K562 (cell line): ENCODE measurements around the gene LMLN. TPM values are rescaled to one million over a fixed set of nuclear protein-coding genes. Genes with fewer than 3 reads are reported as not detected.

ENCODE experiments used
- CHCHD3 ChIP-seq: fragments of 250-450 bp; sonication (Bioruptor Pico); IDR thresholded peaks from 2 replicates; pipeline ENCODE4 v2.1.2; 2022; ENCODE audit warnings: mild to moderate bottlenecking
- NCOA1 ChIP-seq: fragments of 450-650 bp; IDR thresholded peaks from 2 replicates; pipeline ENCODE4 v1.6.1; 2016; ENCODE audit warnings: low read depth
- POLR2A ChIP-seq: fragments of 450-650 bp; conservative IDR thresholded peaks from 2 replicates; pipeline ENCODE4 v1.6.1; 2016
- RBFOX2 ChIP-seq: fragments of 200-400 bp; formaldehyde crosslinking; IDR thresholded peaks from 2 replicates; pipeline ENCODE4 v1.6.1; 2017; ENCODE audit warnings: low read depth, mild to moderate bottlenecking, low read length, moderate library complexity
- SMAD4 ChIP-seq: fragments of 250-450 bp; sonication (Bioruptor Pico); conservative IDR thresholded peaks from 2 replicates; pipeline ENCODE4 v1.8.0; 2021; ENCODE audit warnings: inconsistent platforms, mild to moderate bottlenecking, moderate library complexity
- SUPT5H ChIP-seq: fragments of 450-650 bp; IDR thresholded peaks from 2 replicates; pipeline ENCODE4 v1.6.1; 2016
- TGIF2 ChIP-seq: sonication (generic); formaldehyde crosslinking; IDR thresholded peaks from 2 replicates; pipeline ENCODE4 v1.8.1; 2022; ENCODE audit warnings: mild to moderate bottlenecking, missing genetic modification reagents, moderate library complexity
- XRCC4 ChIP-seq: IDR thresholded peaks from one replicate; pipeline ENCODE4 v1.6.1; 2011; ENCODE audit not compliant: insufficient read depth, insufficient read length; ENCODE audit errors: extremely low read depth
- polyA plus RNA-seq, 8 experiments: library from polyadenylated mRNA; depleted of rRNA in 4 of 8; stranded (reverse) in 5 of 8; unstranded in 3 of 8; fragments of >200 nt; fragmentation: Nextera tagmentation in 2 of 8; fragmentation: Illumina TruSeq in 1 of 8; extraction: Ambion mirVana in 2 of 8; extraction: Trizol in 1 of 8; gene quantifications; 2 replicates each; pipeline versions ENCODE4 v1.2.1 to v1.2.3, GENCODE V29; 2011 to 2014; ENCODE audit warnings: inconsistent platforms in 1 of 8, missing spikeins in 1 of 8
- total RNA-seq, 7 experiments: library from RNA; depleted of rRNA in 6 of 7; stranded (reverse); fragments of >200 nt in 6 of 7; fragmentation: Illumina TruSeq in 2 of 7; extraction: Trizol in 2 of 7; gene quantifications; 2 replicates each; pipeline versions ENCODE4 v1.2.1 to v1.2.3, GENCODE V29; 2011 to 2021; ENCODE audit warnings: low replicate concordance in 1 of 7
- TF ChIP-seq, protein P1 (sequence below): fragments of 450-650 bp; IDR thresholded peaks from 2 replicates; pipeline ENCODE4 v1.7.1; 2018; ENCODE audit warnings: mild to moderate bottlenecking, low read depth; ENCODE audit not compliant: partially characterized antibody
- TF ChIP-seq, protein P2 (sequence below): fragments of 450-650 bp; IDR thresholded peaks from 2 replicates; pipeline ENCODE4 v1.6.1; 2018; ENCODE audit not compliant: partially characterized antibody
- TF ChIP-seq, protein P3 (sequence below): fragments of 450-650 bp; IDR thresholded peaks from 2 replicates; pipeline ENCODE4 v1.6.1; 2017; ENCODE audit warnings: antibody characterized with exemption, mild to moderate bottlenecking
- TF ChIP-seq, protein P4 (sequence below): fragments of 250-450 bp; sonication (Bioruptor Pico); IDR thresholded peaks from 2 replicates; pipeline ENCODE4 v1.5.0; 2021

The LMLN gene
- total and polyA plus RNA-seq, 9 of the 15 experiments (the other 6 are each of a cell fraction or from before 2014, with no cell fraction given) = 2.2 to 15.9 (median 6.9) TPM

DNA sequence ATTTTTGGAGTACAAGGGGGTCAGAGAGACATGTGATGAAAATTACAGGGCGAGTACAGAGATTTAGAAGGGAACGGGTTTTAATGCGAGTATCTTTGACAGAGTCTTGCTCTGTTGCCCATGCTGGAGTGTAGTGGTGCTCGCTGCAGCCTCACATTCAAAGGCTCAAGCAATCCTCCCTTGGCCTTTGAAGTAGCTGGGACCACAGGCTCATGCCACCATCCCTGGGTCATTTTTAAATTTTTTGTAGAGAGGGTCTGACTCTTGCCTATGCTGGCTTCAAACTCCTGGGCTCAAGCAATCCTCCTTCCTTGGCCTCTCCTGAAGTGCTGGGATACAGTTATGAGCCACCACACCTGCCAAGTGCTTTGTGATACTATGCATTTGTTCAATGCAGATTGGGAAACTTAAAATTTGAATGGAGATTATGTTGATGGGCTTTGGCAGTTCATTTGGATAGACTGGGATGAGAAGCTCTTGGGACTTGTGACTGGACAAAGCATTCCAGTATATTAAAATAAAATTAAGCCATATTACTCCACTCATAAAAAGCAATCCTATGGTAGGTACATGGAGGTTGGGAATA lies 4.0 kb upstream of the LMLN start (continued):
- TF ChIP-seq, protein P1, sequence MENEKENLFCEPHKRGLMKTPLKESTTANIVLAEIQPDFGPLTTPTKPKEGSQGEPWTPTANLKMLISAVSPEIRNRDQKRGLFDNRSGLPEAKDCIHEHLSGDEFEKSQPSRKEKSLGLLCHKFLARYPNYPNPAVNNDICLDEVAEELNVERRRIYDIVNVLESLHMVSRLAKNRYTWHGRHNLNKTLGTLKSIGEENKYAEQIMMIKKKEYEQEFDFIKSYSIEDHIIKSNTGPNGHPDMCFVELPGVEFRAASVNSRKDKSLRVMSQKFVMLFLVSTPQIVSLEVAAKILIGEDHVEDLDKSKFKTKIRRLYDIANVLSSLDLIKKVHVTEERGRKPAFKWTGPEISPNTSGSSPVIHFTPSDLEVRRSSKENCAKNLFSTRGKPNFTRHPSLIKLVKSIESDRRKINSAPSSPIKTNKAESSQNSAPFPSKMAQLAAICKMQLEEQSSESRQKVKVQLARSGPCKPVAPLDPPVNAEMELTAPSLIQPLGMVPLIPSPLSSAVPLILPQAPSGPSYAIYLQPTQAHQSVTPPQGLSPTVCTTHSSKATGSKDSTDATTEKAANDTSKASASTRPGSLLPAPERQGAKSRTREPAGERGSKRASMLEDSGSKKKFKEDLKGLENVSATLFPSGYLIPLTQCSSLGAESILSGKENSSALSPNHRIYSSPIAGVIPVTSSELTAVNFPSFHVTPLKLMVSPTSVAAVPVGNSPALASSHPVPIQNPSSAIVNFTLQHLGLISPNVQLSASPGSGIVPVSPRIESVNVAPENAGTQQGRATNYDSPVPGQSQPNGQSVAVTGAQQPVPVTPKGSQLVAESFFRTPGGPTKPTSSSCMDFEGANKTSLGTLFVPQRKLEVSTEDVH = peak; percentile 7
- TF ChIP-seq XRCC4 (no peak), CHCHD3 (CRISPR knock-in tag) (no peak), POLR2A (peak; percentile 39; the same call in 1 of the 2 replicates), TGIF2 (CRISPR knock-in tag) (no peak), SUPT5H (peak; percentile 16; the same call in 1 of the 2 replicates), SMAD4 (CRISPR knock-in tag) (no peak), NCOA1 (no peak), RBFOX2 (0 out of 2 replicates have a peak, but pooled peaks have one; percentile 13)
- TF ChIP-seq, protein P2, sequence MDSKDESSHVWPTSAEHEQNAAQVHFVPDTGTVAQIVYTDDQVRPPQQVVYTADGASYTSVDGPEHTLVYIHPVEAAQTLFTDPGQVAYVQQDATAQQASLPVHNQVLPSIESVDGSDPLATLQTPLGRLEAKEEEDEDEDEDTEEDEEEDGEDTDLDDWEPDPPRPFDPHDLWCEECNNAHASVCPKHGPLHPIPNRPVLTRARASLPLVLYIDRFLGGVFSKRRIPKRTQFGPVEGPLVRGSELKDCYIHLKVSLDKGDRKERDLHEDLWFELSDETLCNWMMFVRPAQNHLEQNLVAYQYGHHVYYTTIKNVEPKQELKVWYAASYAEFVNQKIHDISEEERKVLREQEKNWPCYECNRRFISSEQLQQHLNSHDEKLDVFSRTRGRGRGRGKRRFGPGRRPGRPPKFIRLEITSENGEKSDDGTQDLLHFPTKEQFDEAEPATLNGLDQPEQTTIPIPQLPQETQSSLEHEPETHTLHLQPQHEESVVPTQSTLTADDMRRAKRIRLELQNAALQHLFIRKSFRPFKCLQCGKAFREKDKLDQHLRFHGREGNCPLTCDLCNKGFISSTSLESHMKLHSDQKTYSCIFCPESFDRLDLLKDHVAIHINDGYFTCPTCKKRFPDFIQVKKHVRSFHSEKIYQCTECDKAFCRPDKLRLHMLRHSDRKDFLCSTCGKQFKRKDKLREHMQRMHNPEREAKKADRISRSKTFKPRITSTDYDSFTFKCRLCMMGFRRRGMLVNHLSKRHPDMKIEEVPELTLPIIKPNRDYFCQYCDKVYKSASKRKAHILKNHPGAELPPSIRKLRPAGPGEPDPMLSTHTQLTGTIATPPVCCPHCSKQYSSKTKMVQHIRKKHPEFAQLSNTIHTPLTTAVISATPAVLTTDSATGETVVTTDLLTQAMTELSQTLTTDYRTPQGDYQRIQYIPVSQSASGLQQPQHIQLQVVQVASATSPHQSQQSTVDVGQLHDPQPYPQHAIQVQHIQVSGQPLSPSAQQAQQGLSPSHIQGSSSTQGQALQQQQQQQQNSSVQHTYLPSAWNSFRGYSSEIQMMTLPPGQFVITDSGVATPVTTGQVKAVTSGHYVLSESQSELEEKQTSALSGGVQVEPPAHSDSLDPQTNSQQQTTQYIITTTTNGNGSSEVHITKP = no peak
- TF ChIP-seq, protein P3, sequence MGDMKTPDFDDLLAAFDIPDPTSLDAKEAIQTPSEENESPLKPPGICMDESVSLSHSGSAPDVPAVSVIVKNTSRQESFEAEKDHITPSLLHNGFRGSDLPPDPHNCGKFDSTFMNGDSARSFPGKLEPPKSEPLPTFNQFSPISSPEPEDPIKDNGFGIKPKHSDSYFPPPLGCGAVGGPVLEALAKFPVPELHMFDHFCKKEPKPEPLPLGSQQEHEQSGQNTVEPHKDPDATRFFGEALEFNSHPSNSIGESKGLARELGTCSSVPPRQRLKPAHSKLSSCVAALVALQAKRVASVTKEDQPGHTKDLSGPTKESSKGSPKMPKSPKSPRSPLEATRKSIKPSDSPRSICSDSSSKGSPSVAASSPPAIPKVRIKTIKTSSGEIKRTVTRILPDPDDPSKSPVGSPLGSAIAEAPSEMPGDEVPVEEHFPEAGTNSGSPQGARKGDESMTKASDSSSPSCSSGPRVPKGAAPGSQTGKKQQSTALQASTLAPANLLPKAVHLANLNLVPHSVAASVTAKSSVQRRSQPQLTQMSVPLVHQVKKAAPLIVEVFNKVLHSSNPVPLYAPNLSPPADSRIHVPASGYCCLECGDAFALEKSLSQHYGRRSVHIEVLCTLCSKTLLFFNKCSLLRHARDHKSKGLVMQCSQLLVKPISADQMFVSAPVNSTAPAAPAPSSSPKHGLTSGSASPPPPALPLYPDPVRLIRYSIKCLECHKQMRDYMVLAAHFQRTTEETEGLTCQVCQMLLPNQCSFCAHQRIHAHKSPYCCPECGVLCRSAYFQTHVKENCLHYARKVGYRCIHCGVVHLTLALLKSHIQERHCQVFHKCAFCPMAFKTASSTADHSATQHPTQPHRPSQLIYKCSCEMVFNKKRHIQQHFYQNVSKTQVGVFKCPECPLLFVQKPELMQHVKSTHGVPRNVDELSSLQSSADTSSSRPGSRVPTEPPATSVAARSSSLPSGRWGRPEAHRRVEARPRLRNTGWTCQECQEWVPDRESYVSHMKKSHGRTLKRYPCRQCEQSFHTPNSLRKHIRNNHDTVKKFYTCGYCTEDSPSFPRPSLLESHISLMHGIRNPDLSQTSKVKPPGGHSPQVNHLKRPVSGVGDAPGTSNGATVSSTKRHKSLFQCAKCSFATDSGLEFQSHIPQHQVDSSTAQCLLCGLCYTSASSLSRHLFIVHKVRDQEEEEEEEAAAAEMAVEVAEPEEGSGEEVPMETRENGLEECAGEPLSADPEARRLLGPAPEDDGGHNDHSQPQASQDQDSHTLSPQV = no peak
- TF ChIP-seq, protein P4, sequence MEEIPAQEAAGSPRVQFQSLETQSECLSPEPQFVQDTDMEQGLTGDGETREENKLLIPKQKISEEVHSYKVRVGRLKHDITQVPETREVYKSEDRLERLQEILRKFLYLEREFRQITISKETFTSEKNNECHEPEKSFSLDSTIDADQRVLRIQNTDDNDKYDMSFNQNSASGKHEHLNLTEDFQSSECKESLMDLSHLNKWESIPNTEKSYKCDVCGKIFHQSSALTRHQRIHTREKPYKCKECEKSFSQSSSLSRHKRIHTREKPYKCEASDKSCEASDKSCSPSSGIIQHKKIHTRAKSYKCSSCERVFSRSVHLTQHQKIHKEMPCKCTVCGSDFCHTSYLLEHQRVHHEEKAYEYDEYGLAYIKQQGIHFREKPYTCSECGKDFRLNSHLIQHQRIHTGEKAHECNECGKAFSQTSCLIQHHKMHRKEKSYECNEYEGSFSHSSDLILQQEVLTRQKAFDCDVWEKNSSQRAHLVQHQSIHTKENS (CRISPR knock-in tag) = no peak
